Measurements from ENCODE around the gene SLC6A3.
A peak's percentile ranks its signal among the peaks of the same experiment; 100 is the strongest.

SLC6A3 gene

DNA sequence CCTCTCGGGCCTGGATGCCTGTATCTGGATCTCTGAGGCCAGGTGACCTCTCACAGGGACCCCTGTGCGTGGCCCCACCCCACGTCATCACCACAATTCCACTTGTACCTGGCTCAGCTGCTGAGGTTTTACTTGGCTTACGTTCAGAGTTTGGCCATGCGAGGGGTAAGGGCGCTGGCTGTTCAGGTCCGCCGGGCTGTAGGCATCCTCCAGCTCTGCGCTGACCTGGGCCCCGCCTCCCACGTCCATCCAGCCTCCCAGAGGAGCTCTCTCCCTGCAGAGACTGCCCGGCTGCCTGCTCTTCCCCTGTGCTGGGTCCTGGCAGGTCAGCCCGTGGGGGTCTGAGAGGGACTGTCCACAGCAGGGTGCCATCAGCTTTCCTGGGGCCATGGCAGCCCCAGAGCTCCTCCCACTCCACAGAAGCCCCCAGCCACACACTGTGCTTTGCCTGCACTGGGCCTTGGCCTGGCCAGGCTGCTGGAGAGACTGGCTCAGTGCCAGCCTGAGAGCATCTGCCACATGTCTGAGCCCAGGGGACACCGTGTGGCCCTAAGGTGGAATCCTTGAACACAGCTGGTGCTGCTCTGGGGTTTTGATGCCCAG is 43.6 kb downstream of the SLC6A3 start:
- no peak for DNase-seq

DNA sequence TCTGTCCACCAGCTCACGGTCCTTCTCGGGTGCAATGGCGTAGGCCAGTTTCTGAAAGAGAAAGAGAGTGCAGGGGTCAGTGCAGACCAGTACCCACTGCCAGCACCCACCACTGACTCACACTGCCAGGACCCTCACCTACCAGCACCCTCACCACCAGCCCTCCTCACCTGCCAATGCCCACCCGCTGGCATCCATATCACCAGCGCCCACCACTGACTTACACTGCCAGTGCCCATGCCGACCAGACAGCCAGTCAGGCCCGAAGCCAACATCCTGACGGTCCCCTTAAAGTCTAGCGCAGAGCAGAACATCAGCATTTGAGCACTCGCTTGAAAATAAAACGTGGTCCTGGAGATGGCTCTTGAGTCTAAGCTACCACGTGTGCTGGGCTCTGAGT is 44.3 kb downstream of the SLC6A3 start:
- DNase-seq = no peak

DNA sequence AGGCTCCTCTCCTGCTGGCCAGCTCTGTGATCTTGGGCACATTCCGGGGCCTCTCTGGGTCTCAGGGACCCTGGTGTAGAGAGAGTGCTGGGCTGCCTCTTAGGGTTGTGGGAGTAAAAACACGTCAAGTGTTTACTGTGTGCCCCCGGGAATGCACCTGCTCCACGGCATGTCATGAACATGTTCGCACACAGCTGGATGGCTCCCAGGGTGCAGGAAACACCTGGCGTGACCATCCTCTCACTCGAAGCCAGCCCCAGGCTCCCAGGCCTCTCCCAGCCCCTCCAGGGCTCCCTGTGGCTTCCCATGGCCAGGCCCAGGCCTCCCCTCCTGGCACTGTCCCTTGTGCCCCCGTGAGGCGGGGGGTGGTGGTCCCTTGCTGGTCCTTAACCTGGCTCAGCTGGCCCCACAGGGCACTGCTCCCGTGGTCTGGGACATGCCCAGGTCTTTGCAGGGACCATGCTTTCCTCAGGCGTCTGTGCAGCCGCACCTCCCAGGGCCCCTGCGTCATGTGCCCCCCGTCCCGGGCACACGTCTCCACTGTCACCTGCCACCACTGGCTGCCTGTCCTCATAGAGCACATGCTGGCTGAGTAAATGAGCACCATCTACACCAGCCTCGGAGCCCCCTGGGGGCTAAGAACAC is 44.9 kb downstream of the SLC6A3 start:
- no peak for DNase-seq

DNA sequence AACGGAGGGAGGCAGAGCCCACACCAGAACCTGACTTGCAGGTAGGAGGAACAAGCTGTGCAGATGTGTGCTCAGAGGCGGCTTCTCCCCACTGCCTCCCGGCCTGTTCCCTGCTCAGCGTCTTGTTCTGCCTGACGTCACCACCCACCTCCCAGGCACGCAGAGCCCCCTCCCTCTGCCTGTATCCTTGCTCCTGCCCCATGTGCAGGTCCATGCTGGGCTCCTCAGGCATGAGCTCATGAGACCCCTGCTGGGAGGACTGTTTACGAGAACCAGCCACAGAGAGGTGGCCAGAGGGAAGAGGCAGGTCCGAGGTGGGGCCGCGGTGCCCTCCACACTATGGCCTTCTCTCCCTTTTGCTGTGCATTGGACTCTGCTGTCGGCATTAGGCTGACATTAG is 45.5 kb downstream of the SLC6A3 start:
- no peak for DNase-seq

DNA sequence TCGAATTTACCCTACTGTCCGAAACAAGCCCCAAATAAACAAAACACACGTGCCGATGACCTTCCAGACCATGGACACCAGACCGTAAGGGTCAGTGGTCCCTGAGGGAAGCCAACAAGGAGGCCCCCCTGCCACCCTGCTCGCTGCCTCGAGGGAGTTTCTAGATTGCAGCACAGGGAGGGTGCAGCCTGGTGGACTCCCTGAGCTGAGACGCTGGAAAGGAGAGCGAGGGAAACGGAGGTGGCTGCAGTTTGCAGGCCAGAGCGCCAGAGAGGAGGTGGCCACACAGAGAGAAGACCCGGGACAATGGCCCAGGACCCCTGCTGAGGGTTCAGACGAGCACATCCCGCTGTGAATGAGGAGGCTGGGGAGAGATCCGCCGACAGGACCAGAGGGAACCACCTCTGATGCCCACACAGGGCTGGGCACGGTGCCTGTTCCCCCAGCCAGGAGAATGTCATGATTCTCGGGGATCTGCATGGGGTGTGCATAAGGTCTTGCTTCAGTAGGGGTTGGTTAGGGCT is 48.9 kb downstream of the SLC6A3 start:
- no peak for DNase-seq

DNA sequence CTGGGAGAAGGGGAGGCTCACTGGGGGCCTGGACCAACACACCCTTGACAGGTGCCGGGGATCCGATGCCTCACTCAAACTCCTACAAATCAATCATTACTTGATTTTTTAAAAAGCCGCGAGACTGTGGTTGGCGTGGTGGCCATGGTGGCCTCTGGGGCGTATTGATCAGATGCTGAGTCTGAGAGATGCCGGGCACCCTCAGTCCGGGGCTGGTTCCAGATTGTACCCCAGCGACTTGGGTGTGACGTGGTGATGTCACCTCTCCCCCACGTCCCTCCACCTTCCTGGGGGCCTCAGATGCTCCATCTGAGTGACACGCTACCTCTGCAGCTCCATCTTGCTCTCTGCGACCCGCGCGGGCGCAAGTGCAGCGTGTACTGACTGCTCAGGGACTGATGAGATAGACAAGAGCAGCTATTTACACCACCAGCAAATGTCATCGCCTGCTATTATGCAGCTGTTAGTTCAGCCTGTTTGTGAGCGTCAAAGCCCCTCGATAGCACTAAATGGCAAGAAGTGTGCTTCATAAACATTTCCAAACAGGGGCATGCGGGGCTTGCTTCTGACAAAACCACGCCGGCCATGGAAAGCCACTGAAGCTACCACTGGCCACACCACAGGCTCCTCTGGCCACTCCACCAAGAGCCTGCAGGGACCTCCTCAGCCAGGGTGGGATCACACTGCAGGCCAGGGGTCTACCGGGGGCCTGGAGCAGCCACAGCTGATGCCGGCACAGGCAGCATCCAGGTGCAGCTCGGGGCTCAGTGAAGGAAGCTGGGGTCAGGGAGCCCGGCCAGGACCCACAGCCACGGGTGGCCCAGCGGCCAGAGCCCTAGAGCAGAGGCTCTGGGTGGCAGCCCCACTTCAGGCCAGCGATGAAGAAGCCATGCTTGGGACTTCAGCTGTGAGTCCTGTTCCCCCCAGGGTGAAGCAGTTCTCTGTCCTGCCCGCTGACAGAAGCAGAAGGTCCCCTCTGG is 50.1 kb downstream of the SLC6A3 start:
- no peak for DNase-seq

DNA sequence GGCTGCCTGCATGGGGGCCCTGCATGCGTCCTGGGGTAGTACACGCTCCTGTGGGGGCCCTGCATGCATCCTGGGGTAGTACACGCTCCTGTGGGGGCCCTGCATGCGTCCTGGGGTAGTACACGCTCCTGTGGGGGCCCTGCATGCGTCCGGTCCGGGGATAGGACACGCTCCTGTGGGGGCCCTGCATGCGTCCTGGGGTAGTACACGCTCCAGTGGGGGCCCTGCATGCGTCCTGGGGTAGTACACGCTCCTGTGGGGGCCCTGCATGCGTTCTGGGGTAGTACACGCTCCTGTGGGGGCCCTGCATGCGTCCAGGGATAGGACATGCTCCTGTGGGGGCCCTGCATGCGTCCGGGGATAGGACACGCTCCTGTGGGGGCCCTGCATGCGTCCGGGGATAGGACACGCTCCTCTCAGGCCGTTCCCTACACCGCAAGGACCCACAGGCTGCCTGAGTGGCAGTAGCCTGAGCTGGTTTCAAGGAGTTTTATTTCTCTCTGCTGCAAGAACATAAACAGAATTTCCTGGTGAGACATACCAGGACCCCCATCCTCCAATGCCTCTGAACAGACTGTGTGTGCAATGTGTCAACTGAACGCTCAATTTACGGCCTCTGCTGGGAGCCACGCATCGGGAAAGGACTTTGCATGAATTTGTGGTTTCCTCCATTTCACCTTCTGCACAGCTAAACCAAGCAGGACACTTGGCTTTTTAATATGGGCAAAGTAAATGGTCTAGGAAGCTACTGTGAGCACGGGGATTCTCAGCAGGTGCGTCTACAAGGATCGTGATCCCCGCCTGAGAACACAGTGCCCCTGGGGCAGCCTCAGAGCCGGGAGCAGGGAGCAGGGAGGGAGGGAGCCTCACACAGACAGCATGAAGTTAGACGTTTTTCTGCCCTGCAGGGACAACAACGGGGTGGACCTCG is 51.4 kb downstream of the SLC6A3 start:
- no peak for DNase-seq

DNA sequence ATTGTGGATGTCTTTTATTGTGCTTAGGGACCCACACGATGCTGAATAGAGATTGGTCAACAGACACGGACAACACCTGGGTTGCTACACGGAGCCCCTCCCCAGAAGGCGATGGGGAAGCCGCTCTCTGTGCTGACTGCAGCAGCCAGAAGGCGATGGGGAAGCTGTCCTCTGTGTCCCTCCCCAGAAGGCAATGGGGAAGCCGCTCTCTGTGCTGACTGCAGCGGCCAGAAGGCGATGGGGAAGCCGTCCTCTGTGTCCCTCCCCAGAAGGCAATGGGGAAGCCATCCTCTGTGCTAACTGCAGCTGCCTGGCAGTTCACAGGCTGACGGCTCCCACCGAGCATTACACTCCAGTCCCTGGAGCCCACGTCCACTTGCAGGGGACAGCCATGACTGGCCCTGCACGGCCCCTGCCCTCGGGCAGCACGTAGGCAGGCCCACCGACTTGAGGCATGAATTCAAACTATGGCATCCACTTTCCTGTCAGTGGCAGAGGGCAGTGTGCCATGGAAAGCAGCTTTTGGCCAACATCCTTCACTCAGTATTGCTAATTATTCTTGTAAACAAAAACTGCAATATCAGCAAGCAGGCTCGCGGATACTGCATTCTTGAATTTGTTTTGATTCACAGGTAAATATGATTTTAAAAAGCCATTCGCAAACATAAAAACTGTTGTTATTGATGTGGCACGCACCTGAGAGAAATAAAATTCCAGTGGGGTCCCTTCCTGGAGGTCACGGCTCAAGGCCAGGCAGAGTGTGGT is 52.3 kb downstream of the SLC6A3 start:
- DNase-seq = no peak

DNA sequence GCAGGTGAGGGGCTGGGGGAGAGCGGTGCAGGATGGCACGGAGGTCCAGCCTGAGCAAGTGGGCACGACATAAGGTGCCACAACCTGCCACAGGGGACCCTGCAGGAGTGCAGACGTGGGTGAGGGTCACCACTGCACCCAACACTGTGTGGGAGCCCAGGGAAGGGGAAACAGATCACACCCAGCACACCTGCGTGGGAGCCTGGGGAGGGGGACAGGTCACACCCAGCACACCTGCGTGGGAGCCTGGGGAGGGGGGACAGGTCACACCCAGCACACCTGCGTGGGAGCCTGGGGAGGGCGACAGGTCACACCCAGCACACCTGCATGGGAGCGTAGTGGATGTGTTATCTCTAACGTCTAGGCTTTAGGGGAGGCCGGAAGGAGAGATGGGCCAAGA is 53.0 kb downstream of the SLC6A3 start:
- DNase-seq = no peak

DNA sequence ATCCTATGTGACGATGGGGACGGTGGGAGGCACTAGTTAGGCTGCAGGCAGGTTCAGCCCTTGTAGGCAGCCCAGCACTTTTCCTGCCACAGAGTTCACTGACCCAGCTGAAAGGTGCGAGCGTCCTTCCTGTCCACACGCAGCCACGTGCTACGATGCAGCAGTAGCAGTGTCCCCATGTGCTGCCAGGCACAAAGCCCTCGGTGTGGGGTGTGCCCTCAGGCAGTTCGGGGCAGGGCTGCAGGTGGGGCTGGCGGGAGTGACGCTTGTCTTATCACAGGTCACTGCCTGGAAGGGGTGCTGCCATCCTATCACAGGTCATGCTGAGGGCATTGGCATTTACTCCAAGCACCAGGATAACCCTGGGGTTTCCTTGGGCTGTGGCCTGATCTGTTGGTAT is 53.5 kb downstream of the SLC6A3 start:
- DNase-seq = no peak

DNA sequence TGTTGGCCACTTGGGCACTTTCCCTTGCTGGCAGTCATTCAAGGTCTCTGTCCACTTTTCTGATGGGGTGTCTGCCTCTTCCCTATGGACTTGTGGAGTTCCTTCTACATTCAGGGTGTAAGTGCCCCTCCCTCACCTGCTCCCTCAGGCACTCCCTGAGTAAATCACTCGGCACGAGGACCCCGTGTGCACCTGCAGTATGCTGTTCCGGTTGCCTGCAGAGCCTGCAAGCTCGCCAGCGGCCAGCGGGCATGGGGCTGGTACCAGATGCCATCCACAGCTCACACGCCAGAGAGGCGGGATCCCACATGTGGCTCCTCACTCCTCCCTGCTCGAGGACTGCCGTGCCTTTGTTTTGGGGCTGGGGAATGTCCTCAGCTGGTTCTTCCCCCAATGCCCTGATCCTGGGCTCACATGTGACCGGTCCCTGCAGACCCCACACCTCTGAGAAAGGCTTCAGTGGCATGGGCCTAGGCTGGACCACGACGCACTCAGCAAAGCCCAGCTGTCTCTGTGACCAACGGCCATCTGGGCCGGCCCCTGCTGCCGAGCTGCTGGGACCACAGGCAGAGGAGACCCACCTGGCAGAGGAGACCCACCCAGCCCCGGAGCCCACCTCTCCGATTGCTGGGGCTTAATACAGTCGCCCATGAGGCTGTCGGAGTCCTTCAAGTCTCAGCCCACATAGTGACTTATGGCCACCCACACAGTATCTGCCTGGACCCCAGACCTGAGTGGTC is 54.2 kb downstream of the SLC6A3 start:
- peak; percentile 69 for DNase-seq

DNA sequence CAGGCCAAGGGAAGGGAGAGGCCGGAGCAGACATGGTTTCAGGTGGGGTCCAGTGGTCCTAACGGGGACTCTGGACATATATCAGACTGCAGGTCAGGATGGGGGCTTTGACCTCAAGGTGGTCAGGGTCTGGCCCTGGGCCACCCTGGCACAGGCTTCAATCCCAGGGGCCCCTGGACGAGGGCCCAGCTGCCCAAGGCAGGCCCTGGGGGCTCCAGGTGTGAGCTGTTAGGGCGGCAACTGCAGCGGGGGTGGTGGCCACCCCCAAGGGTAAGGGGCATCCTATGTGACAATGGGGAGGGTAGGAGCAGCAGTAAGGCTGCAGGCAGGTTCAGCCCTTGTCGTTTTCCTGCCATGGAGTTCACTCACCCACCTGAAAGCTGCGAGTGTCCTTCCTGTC is 54.9 kb downstream of the SLC6A3 start:
- no peak for DNase-seq

DNA sequence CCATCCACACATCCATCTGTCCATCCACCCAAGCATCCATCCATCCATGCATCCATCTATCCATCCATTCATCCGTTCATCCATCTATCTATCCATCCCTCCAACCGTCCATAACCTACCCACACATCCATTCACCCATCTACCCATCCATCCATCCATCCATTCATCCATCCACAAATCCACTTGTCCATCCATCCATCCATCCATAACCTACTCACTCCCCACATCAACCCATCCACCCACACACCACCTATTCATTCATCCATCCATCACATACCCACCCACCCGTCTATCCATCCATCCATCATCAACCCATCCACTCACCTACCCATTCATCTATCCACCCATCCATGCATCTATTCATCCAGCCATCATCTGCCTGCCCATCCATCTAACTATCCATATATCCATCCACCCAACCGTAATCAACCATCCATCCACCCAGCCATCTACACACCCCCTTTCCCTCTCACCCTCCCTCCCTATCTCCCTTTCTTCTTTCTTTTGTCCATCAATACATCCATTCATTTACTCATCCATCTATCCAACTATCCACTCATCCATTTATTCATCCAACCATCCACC is 56.8 kb downstream of the SLC6A3 start:
- DNase-seq = no peak

DNA sequence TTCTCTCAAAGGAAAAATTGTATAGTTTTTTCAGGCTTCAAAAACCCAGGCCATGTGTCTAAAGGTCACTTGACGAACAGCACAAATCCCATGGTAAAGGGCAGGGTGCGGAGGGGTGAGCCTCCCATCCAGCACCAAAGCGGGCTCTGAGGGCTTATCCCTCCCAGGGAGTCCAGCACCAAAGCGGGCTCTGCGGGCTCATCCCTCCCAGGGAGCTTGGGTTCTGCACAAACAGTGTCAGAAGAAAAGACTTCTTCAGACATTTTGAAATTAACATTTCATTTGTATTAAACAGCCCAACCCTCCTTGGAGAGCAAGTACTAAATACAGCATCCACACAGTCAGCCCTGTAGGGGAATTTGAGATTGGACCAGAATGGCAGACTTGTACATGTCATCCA is 57.4 kb downstream of the SLC6A3 start:
- DNase-seq = no peak

DNA sequence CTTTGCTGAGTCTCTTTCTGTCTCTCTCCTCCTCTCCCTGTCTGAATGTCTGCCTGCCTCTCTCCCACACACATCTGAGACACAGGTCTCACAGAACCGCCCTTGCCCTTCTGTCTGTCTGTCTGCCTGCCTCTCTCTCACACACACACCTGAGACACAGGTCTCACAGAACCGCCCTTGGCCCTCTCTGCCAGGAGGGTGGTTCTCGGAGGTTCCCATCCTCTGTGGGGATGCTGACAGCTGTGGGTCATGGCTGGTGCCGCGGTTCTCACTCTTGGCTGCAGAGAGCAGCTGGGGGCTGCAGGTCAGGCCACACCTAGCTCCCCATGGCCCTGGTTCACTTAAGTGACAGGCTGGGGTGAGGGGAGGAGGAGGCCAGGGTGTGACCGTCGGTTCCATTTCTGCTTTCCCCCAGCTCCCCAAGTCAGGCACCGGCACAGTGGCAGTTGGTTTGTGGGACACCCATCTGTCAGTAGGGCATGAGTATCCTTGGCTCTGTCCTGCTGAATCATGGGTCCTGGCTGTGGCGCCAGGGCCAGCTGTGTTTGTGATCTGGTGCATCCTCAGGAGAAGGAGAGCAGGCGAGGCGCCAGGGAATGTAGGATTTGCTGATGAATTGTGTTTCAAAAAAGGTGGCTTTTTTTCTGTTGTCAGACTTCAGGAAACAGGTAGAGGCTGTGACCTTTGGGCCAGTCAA is 58.0 kb downstream of the SLC6A3 start:
- no peak for DNase-seq

DNA sequence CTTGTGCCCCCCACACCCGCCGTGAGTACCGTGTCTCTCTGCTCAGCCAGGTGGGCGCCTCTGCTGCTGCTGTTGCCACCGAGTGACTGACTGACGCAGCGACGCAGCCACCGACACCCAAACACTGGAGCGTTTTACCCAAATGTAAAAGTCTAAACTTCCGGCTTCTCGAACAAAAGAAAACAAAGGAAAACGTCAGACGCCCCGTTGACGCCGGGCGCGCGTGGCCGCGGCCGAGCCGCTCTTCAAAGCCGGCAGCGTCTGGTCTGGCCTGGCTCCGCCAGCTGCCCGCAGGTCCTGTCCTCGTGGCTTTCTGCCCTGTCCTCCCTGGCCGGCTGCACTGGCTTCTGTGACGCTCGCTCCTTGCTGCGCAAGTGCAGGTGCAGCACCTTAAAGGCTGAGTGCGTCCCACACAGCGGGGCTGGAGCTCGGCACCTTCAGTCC is 58.9 kb downstream of the SLC6A3 start:
- DNase-seq = peak; percentile 82

DNA sequence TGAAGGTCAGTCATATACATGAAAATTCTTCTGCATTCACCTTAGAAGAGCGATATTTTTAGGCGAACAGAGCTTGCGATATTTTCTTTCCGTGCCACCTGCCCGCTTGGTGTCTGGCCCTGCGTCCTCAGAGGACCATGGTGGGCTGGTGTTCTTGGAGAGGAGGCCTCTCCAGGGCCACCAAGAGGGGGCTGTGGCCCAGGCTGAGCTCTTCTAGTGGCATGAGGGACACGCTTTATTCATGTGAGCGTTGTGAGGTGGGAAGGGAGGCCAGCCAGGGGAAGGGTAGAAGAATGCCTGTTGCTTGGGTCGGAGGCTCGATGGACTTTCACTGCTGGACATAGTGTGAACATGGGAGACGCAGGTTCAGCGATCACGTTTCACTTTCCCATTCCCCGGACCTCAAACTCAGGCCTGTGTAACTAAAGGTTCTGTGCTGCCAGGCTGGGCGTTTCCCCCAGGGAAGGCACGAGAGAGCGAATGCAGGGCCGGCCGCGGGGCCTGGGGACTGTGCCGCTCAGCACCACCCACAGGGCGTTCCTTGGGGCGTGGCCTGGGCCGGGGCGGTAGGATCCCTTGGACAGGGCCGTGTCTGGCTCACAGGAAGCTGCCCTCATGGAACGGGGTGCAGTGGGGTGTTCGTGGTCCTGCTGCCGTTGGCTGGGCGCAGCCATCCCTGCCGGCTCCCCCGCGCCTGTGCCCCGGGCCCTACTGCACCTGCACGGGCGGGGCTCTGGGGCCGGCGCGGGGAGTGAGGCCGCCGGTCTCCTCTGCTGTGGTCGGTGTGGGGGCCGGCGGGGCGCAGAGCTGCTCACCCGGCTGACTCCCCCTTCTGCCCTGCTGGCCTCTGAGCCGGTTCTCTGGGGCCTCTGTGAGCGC is 59.6 kb downstream of the SLC6A3 start:
- DNase-seq = peak; percentile 85

DNA sequence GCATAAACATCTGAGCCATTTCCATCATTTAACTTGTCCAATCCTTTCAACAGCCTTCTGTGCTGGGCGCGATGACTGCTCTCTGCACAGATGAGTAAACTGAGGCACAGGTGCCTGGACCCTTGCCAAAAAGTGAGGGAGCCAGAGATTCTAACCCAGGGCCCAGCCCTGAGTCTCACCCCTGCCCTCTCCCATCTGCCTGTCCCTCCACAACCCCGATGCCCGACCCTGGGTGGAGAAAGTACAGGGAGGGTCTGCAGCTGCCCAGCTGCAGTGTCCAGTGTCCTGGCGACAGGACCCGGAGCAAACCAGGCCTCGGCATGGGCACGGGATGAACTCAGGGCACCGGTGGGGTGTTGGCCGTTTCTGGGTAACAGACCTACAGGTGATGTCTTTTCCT is 60.7 kb downstream of the SLC6A3 start:
- no peak for DNase-seq

DNA sequence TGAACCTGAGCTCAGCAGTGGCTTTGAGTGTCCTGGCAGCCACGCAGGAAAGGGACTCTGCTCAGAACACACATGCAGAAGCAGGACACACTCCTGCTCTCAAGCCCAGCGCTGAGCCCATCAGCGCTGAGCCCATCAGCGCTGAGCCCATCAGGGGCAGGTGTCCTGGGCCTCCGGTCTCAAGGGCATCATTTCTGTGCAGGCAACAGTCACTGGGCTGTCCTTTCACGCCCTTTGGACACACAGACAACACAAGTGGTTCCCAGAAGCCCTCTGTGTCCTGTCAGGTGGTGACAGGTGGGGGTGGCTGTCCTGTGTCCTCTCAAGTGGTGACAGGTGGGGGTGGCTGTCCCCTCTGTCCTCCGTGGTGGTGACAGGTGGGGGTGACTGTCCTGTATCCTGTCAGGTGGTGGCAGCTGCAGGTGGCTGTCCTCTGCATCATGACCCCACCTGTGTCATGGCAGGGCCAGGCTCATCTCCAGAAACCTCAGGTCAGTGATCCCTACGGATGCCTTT is 61.3 kb downstream of the SLC6A3 start:
- no peak for DNase-seq
